Measurements from ENCODE around the gene F11R.
"Not testable (repeated sequence)": the region's sequence is repeated elsewhere in the genome, so short reads cannot be mapped to it uniquely, and the experiment has no call there.

F11R gene

GRCh38 chr1:160949216-160949880 lies 71.6 kb downstream of the F11R start:
- H3K4me3 ChIP-seq (ENCODE audit: low read length); DNase-seq (ENCODE audit: low read depth, low spot score): not testable (repeated sequence)

DNA sequence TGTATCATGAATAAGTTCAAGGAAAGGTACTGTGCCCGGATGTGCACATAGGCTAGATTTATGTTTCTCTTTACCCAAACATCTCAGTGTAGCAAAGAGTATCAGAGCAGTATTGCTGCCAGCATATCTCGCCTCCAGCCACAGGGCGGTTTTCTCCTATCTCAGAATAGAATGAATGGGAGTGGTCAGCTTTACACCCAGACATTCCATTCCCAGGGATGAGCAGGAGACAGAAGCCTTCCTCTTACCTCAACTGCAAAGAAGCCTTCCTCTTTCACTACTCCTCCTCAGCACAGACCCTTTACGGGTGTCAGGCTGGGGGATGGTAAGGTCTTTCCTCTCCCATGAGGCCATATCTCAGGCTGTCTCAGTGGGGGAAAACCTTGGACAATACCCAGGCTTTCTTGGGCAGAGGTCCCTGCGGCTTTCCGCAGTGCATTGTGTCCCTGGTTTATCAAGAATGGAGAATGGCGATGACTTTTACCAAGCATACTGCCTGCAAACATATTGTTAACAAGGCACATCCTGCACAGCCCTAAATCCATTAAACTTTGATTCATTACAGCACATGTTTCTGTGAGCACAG lies 73.7 kb downstream of the F11R start:
- DNase-seq (ENCODE audit: low read depth, low spot score); H3K4me3 ChIP-seq (ENCODE audit: low read length): not testable (repeated sequence)

GRCh38 chr1:160945881-160946280 lies 75.1 kb downstream of the F11R start:
- DNase-seq (ENCODE audit: low read depth, low spot score); H3K4me3 ChIP-seq (ENCODE audit: low read length): not testable (repeated sequence)
